Keratinocyte (primary cell): ENCODE results near the gene MRTO4.
"Not testable (repeated sequence)": the region's sequence is repeated elsewhere in the genome, so short reads cannot be mapped to it uniquely, and the experiment has no call there.

Experiments
- CTCF ChIP-seq, 3 experiments: IDR thresholded peaks in 1 of 3; conservative IDR thresholded peaks in 1 of 3; optimal IDR thresholded peaks in 1 of 3; 2 replicates in 2 of 3; 3 replicates in 1 of 3; pipeline versions ENCODE3 to v1.5.1; 2011; ENCODE audit warnings: low read length in 3 of 3, mild to moderate bottlenecking in 3 of 3, moderate library complexity in 2 of 3, control low read depth in 1 of 3, inconsistent platforms in 1 of 3; ENCODE audit not compliant: insufficient read depth in 2 of 3; ENCODE audit errors: extremely low read depth in 1 of 3
- EZH2 ChIP-seq: IDR thresholded peaks from one replicate; pipeline ENCODE4 v1.6.1; 2012; ENCODE audit warnings: inconsistent platforms, mild to moderate bottlenecking, low read length, moderate library complexity

- not testable (repeated sequence) for TF ChIP-seq CTCF (optimal IDR thresholded peaks at IDR 0.05 in 1 of 3, IDR thresholded peaks at IDR 0.05 in 1 of 3, conservative IDR thresholded peaks at IDR 0.05 in 1 of 3; ENCODE audit: extremely low read depth in 1 of 3, insufficient read depth in 2 of 3, low read length in 3 of 3)
- peak; percentile 30 for TF ChIP-seq EZH2
Observed at GRCh38 chr1:19273844-19274531, 22.4 kb downstream of the MRTO4 start.
